SH-SY5Y (cell line): ENCODE measurements around the gene KIAA1217.
A peak's percentile ranks its signal among the peaks of the same experiment; 100 is the strongest.

Source experiments
- GATA2 ChIP-seq: IDR thresholded peaks from 2 replicates; pipeline ENCODE4 v1.6.1; 2011; ENCODE audit warnings: mild to moderate bottlenecking, low read depth, low read length
- GATA3 ChIP-seq: IDR thresholded peaks from 2 replicates; pipeline ENCODE4 v1.6.1; 2011; ENCODE audit warnings: low read depth, mild to moderate bottlenecking, low read length, moderate library complexity

Gene KIAA1217

DNA sequence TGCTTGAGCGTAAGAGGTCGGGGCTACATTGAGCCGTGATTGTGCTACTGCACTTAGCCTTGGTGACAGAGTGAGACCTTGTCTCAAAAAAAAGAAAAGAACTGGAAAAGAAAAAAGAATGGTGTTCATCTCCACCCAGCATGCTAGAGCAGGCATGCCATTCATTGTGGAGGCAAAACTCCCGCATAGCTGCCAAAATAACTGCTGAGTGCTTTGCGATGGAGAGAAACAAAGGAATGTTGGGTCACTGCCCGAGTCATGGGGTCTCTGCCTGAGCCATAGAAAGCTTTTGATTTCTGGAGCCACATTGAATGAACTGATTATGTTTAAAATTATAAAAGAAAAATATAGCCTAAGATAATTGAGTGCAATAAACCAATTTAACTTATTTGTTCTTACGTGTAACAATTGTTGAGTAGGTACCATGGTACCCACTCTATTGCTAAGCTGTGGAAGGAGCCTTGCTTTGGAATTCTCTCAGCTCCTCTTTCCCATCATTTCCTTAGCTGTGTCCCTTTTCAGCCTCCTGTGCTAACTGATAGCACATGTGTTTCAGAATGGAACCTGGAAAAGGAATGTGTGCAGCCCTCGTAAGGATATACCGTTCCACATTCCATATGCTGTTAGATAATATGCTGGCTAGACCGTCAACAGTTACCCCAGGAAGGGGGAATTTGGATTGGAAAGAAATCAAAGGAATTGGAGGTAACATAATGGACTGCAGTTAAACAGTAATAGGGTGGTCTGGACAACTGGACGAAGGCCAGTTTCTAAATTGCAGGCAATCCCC is 99.0 kb downstream of the KIAA1217 start:
- no peak for TF ChIP-seq GATA2
- no peak for TF ChIP-seq GATA3

DNA sequence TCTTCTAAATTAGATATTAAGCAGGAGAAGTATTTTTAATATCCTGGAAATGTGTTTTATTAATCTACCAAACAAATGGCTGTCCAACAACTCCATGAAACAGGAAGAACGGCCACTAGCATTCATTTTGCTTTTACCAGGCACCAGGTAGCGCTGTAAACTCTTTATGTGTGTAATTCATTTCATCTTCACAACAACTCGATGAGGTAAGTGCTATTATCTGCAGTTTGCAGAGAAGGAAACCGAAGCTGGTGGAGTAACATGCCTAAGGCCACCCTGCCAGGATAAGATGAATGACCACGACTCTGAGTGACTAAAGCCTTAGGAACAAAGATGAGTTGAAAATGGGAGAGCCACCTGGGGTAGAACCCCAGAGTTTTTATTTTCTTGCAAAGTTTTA is 101.2 kb downstream of the KIAA1217 start:
- TF ChIP-seq GATA2 (no peak), GATA3 (no peak)

DNA sequence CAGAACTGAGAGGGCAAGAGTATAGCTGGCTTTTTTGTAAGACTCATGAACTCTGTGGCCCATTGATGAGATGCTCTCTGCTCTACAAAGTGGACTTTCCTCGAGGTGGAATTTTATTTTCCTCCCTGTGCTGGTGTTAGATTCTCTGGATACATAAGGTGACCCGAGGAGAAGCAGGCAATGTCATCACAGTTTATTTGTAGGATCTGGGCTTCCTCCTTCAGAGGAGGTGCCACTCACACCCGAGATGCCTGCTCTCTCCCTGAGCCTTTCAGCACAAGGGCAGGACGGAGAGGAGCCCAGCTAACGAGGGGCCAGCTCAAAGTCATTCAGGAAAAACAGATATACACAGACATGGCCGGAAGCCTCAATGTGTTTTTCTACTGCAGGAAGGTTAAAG is 103.0 kb downstream of the KIAA1217 start:
- TF ChIP-seq GATA2 (no peak), GATA3 (no peak)

DNA sequence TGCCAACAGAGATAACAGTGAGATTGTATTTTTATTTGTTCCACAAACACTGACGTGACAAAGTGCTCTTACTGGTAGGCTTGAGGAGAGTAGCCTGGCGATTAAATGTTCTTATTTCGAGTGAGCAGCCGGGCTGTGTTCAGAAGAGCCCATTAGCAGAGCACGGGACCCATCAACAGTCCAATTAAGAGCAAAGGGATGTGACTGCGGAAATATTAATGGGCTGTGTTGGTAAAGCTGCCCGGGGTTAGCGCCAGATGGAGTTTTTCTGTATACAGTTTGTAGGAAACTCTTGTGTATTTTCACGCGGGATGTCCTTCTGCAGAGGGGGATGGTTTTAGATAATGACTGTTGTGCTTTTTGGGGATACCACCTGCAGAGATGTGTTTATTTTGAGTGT is 104.3 kb downstream of the KIAA1217 start:
- no peak for TF ChIP-seq GATA3
- TF ChIP-seq GATA2: 0 out of 2 replicates have a peak, but pooled peaks have one; percentile 10

DNA sequence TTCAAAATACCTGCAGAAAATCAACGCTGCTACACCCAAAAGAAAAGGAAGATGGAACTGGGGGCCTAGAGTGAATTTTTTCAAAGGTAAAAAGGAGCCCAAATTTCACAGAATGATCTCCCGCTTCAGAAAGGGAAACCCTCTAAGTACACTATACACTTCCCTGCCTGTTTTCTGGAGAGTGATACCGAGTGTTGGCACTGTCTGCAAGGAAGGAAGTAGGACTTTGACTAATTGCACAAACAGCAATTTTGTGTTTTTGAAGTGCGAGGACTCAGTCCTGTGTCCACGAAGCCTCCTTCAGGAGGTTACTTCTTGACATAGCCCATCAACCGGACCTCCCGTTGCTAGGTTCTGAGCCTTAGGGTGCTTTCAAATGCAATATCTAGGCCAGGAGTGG is 106.3 kb downstream of the KIAA1217 start:
- TF ChIP-seq GATA2 (no peak), GATA3 (no peak)

DNA sequence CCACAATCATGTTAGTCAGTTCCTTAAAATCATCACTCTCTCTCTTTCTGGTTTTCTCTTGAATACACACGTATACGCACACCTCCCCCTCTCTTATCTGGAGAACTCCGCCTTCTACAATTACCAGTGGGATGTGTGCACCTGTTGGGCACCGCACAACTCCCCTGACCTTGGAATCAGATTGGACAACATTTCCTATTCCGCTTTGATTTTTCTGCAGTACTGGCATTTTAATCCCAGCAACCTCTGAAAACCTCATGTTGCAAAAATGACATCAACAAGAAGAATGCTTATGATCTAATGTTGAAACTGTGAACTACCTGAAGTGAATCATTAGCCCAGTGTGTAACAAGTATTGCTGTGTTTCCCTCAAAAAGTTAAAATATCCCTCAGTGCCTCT is 109.6 kb downstream of the KIAA1217 start:
- TF ChIP-seq GATA2 (no peak), GATA3 (no peak)

DNA sequence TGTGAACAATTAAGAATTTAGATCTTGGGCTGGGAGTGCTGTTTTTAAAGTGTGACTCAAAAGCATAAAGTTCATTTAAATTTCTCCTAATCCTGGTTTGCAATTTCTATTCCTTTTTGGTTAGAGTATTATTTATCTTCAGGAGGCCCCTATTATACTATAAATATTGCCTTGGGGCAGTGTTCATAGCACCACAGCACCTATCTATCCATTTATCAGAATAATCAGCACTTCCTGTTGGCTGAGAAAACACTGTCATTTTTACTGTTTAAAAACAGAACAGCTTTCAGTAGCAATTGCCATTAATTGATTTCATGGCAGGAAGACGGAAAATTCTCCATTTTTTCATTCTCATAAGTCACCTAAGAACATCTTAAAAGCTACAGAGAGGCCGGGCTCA is 111.4 kb downstream of the KIAA1217 start:
- TF ChIP-seq GATA2 (peak; percentile 12; the same call in 1 of the 2 replicates), GATA3 (no peak)

DNA sequence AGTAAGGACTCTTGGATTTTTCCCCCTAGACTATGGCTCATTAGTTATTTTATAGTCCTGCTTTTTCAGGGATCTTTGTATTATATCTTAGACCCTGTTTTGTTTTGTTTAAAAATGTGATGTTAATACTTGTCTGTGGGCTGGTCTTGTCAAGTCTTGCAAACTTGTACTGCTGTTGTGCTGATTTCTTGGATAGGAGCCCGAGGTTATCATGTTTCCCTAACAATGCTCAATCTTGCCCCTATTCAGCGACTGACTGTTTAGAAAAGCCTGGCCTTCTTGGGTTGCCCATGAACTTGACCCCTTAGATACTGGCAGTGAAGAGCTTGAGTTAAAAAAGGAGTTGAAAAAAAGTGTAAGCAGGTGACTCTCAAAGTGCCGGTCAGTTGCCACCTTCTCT is 115.7 kb downstream of the KIAA1217 start:
- TF ChIP-seq GATA2 (no peak), GATA3 (no peak)

DNA sequence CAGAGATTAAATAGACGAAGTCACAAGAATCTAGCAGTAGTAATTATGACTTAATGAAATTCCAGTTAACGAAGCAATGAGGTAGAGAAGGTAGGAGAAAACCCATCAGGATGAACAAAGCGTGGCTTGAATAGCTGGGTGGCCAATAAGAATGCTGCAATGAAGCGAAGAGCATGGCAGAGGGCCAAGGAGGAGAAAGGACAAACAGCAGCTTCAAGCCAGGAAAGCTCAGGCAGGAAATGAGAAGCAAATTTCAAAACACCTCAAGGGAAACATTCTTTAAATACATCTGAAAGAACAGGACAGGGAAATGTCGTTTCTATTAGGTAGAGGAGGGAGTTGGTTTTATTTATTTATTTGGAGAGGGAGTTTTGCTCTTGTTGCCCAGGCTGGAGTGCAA is 122.5 kb downstream of the KIAA1217 start:
- TF ChIP-seq GATA2 (no peak), GATA3 (no peak)

DNA sequence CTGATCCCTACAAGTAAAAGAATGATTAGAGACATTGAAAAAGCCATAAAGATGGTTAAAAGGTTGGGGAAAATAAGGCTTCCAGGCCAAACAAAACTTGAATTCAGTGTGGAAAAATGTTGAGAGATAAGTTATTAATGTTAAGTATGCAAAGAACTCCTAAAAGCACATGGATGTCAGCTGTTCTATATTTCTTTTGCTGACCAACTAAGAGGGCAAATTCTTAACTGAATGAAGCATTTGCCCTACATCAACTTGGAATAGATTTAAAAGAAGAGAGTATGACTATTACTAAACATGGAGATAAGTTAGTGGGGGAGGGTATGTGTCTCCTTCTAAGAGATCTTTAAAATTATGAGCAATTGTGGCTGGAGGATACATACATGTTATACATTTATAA is 124.8 kb downstream of the KIAA1217 start:
- no peak for TF ChIP-seq GATA3
- TF ChIP-seq GATA2: no peak

DNA sequence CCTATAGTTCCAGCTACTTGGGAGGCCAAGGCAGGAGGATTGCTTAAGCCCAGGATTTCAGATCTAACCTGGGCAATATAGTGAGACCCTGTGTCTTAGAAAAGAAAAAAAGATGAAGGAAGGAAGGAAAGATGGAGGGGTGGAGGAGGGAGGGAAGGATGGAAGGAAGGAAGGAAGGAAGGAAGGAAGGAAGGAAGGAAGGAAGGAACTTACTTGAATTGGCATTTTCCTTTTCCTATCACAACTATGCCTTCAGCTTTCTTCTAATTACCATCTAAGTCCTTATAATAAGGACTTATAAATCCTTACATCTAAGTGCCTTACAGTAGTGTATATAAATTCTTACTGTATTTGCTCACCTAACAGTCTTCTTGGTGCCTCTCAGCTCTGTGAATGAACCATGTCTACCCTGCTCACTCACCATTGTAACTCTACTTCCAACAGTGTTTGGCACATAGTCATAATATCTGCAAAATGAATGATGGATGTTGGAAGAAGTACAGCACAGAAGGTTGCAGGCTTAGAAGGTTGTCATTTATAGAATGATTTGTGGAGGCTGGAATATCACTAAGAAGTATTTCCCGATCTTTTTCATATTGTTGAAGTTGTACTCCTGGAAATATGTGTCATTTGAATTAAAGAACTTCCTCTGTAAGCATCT is 125.5 kb downstream of the KIAA1217 start:
- no peak for TF ChIP-seq GATA2
- TF ChIP-seq GATA3: no peak

DNA sequence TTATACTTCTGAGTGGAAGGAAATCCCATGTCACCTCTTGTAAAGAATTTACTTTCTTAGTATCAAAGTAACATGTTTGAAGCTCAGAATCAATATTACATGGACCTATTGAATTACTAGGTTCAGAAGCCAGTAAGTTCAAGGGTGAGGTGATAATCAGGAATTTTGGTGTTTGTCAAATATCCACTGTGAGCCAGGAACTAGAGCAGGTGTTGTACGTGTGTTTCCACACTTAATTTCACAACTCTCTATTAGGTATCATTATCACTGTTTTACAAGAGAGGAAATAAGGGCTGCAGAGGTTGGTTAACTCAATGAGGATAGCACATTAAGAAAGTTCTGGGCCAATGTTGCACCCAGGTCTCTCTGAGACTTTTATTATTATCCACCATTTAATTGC is 130.4 kb downstream of the KIAA1217 start:
- TF ChIP-seq GATA2: no peak
- TF ChIP-seq GATA3: no peak

DNA sequence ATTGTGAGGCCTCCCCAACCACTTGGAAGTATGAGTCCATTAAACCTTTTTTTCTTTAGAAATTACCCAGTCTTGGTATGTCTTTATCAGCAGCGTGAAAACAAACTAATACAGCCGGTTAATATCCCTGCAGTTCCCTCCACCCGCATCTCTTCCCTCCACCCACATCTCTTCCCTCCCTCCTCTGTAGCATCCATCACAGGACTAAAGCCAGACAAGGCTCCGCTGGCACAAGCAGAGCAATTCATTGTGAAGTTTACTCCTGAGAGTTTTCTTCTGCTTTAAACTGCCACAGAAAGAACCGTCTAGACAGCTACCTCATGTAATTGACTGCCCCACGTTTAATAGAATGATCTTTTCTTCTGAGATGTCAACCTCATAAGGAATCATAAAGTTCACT is 131.5 kb downstream of the KIAA1217 start:
- TF ChIP-seq GATA3: no peak
- no peak for TF ChIP-seq GATA2

DNA sequence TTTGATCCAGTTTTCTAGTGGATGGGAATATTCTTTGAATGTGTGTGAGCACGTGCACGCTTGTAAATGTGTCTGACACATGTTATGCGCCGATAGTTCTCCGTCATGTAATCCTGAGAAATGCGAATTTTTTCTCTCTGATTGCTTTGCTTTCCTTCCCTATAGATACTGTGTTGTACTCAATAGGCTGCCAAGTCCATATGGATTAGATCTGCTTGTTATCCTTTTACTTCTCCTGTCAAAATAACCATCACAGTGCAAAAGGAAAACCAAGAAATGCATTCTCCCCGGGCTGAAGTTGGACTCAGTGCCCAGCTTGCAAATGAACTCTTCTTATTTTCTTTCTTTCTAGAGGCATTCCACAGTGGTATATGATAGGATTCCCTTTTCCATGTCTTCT is 131.9 kb downstream of the KIAA1217 start:
- no peak for TF ChIP-seq GATA3
- no peak for TF ChIP-seq GATA2

DNA sequence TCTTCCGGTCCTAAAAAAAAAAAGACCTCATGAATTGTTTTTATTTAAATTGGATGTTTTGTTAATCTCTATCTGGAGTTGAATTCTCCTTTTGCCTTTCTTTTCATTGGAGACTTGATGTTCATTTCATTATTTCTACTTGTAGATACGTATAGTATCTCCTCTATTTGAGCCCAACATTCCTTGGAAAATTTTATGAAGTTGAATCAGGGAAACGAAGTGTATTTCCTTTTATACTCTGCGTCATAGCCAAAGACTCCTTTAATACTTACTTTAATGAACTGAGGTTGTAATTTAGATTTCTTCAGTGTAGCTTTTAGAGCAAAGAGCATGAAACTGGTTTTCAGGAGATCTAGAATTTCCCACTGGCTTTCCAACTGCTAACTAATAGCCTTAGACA is 132.4 kb downstream of the KIAA1217 start:
- TF ChIP-seq GATA3 (no peak), GATA2 (no peak)
